Measurements from ENCODE around the gene ARL17B. TPM values are rescaled to one million over a fixed set of nuclear protein-coding genes. Genes with fewer than 3 reads are reported as not detected.
"Not testable (repeated sequence)": the region's sequence is repeated elsewhere in the genome, so short reads cannot be mapped to it uniquely, and the experiment has no call there.

Gene ARL17B
- total RNA-seq (2014; rRNA removed; shearing (Covaris generic)), result 13.1 and 18.1 TPM in 2 replicates

DNA sequence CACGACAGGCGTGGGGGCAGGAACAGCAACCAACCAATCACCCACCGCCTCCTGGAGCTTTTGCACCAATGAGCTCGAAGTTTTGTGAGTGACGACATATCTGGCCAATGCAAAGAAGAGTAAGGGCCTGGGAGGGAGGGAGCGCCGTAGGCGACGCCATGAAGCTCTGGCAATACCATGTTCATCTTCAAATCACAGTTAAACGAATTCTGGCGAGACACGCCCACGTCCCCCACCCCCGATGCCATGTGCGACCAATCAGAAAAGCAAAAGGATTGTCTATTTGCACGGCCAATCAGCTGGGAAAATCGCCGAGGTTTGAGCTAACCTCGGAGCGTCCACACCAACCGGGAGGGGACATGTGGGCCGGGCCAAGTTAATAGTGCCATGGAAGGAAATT lies at the start of gene ARL17B:
Gene ARL17B, minus strand, starts transcription at position 12 of the 400 bp plus-strand sequence. CDS start 3,369 bp downstream, outside the sequence.
- DNase-seq (ENCODE audit: low read depth), result not testable (repeated sequence)

DNA sequence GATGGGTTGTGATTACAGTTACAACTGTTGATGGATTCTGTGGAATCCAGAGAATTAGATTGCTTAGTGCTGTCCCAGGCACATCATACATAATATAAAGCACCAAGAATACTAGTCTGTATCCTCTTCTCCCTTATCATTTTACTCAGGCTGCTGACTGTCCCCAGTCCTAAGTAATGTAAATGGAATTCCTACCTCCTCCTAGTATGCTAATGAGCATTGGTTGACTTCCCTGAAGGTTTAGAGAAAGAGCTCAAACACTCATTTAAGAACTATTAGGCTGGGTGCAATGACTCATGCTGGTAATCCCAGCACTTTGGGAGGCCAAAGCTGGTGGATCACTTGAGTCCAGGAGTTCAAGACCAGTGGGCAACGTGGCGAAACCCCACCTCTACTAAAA lies 48.3 kb upstream of the ARL17B start:
- DNase-seq (ENCODE audit: low read depth), result not testable (repeated sequence)

DNA sequence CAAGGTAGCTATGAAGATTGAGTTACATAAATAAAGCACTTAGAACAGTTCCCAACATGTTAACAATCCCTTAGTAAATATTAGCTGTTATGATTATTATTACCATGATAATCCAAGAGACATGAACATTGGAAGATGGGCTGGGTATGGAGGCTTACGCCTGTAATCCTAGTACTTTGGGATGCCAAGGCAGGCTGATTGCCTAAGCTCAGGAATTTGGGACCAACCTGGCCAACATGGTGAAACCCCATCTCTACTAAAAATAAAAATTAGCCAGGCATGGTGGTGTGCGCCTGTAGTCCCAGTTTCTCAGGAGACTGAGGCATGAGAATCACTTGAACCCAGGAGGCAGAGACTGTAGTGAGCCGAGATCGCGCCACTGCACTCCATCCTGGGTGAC lies 45.6 kb upstream of the ARL17B start:
- DNase-seq (ENCODE audit: low read depth), result not testable (repeated sequence)

DNA sequence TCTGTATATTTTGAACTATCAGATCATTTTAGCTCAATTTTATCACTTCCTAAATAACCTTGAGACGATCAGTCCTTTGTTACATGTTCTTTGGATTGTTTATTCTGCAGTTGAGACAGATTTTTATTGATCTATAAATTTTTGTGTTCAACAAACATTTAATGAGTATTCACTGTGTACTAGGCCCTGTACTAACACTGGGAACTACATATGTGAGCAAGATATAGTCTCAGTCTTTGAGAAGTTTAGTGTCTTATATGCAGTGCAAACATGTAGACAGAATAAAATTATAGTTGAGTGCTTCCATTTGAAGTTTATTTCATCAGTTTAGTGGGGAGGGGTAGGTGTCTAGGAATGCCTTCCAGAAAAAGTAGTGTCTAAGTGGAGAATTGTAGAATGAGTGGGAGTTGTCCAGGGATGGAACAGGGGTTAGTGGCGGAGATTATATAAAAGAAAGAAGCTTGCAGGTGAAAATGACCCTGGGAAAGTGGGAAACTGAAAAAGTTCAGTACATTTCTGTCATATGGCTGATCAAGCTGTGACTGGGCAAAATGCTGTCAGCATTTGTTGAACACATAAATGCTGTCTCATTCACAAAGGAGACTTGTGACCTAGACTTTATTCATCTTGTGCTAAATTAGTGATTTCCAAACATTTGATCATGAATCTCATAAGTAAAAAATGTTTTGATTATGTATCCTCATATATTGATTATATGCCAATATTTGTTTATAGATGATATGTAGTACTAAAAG lies 39.6 kb upstream of the ARL17B start:
- DNase-seq (ENCODE audit: low read depth), result not testable (repeated sequence)

DNA sequence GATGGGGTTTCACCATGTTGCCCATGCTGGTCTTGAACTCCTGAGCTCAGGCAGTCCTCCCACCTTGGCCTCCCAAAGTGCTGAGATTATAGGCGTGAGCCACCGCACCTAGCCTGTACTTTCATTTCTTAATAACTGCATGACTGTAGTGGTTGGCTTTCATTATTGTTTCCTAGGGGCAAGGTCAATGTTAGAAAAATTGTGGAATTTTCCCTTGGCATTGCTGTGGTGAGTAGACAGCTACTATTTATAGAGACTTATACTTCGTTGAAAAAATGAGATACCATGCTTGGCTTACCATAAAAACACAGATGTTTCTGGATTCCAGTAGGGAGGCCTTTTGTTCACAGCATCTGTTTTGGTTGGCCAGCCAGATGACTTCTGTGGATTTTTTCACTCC lies 39.0 kb upstream of the ARL17B start:
- DNase-seq (ENCODE audit: low read depth), result not testable (repeated sequence)

DNA sequence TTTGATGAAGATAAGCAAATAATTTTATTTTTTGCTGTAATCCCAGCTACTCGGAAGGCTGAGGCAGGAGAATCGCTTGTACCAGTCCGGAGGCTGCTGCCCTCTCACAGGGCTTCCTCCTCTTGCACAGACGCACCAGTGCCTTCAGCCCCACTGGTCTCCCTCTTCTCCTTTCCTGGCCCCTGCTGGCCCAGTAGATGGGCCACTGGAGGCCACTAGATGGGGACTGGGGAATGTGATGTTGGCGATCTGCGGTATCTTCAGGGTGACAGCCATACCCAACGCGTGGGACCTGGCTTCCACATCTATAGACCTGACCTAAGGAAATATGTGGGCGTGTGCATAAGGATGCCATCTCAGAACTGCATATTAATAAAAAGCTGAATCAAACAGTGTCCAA lies 38.4 kb upstream of the ARL17B start:
- DNase-seq (ENCODE audit: low read depth), result not testable (repeated sequence)

DNA sequence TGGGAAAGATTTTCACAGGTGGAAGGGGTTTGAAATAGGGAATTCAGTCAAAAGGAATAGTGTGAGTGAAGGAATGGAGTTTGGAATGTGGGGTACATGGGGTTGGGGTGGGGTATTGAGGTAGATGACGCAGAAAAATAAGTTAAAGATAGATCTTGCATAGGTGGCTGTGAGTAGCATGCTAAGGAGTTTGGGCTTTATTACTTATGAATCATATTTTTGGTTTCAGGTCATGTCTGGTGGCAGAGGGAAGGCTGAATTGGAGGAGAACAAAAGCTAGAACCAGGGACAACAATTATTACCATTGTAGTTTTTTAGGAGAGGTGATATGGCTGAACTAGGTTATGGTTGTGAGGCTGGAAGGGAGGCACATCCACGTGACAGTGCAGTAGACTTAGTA lies 34.7 kb upstream of the ARL17B start:
- DNase-seq (ENCODE audit: low read depth), result not testable (repeated sequence)

DNA sequence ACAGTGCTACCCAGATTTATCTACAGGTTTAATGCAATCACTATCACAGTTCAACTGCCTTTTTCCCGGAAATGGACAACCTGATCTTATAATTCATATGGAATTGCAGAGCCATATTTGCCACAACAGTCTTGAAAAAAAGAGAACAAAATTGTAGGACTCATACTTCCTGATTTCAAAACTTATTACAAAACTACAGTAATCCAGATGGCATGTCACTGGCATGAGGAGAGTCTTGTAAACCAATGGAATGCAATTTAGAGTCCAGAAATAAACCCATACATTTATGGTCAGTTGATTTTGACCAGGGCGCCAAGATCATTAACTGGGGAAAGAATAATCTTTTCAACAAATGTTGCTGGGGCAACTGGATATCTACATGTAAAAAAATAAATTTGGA lies 32.1 kb upstream of the ARL17B start:
- not testable (repeated sequence) for DNase-seq (ENCODE audit: low read depth)

DNA sequence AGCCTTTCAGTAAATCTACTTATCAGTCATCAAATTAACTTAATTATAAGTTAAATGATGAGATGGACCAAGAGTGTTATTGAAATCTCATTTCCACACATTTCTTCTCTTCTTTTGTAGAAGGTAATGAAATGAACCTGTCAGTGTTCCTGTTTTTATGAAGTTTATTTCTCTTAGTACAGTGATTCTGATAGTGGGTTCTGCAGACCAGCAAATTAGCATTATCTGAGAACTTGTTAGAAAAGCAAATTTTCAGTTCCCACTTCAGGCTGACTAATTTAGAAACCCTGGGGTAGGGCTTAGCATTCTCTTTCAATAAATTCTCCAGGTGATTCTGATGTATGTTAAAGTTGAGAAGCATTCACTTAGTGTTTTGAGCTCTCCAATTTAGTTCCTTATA lies 23.9 kb upstream of the ARL17B start:
- DNase-seq (ENCODE audit: low read depth), result not testable (repeated sequence)

DNA sequence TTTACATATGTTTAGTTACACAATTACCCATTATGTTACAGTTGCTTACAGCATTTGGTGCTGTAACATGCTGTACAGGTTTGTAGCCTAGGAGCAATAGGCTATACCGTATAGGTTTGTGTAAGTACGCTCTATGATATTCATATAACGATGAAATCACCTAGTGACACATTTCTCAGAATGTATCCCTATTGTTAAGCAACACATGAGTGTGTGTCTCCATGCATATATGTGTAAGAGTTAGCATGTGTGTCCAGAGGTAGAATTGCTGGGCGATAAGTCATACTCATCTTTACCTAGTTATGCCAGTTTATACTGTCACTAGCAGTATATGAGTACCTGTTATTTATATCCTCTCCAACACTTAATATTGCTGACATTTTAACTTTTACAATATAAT lies 21.6 kb upstream of the ARL17B start:
- not testable (repeated sequence) for DNase-seq (ENCODE audit: low read depth)

DNA sequence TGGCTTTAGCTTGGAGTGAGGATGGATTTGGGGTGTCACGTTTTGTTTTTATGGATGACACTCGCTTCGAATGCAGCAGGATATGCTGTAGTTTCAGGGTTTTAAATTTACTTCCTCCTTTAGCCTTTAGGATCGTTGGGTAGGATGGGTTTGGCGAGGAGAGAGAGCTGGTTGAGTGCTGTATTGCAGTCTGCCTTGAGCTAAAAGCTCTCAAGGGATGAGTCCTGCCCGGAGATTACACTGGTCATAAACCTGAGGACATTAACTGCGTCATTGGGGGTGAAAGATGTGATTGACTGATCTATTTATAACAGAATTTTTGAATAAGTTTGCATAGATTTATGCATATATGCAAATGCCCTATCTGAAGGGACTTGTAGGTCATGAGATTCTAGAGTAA lies 11.9 kb upstream of the ARL17B start:
- not testable (repeated sequence) for DNase-seq (ENCODE audit: low read depth)

DNA sequence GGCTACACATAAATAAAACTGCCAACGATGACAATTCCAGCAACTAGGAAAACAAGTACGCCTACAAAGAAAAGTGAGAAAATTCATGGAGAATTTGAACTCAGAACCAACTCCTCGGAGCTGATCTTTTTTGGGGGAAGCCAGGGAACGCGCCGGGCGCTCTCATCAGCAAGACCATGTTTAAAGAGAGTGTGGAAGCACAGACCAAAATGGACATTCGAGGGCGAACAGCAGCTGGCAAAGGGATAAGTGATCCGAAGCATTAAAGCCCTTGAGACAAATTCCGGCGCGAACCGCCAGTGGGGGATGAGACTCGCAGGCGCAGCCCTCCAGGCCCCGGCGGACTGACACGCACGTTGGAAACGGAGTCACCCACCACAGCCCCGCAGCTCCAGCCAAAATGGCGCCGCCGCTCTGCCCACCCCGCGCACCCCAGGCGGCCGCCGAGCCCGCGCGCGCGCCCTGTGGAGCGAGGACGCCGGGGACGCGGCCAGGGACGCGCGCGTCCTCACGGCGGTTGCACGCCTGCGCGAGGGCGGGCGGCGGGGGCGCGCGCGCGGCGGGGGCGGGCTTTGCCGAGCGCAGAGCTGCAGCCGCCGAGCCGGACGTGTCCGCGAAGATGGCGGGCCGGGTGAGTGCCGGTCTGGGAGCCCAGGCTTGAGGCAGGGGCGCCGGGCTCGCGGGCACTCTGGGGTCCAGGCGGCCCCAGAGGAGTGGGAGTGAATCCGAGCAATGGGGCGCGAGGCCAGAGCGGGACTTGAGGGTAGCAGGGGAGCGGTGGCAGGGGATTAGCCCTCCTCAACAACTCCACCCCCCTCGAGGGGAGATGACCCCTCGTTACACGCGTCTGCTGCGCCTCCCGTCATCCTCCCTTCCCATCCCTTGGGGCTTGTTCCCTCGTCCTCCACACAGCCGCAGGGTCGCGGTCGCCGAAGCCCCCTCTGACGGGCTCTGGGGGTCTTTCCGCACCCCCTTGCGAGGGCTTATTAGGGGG lies 11.0 kb upstream of the ARL17B start:
- not testable (repeated sequence) for DNase-seq (ENCODE audit: low read depth)

DNA sequence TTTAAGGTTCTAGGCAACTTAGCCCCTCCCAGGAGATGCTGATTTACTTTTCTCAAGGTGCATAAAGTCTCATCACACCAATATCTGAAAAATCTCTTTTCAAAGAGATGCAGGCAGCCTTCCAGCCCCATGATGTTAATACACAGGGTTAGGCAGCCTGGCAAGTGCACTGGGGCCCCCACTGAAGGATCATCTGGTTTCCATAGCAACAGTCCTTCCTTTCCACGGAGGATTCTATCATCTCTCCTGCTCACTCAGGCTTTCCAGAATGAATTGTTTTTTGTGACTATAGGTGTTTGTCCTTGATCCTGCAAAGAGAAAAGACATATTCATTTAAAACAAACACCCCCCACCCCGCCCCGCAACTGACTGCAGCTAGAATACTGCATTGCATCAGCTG lies 6.0 kb upstream of the ARL17B start:
- DNase-seq (ENCODE audit: low read depth), result not testable (repeated sequence)

DNA sequence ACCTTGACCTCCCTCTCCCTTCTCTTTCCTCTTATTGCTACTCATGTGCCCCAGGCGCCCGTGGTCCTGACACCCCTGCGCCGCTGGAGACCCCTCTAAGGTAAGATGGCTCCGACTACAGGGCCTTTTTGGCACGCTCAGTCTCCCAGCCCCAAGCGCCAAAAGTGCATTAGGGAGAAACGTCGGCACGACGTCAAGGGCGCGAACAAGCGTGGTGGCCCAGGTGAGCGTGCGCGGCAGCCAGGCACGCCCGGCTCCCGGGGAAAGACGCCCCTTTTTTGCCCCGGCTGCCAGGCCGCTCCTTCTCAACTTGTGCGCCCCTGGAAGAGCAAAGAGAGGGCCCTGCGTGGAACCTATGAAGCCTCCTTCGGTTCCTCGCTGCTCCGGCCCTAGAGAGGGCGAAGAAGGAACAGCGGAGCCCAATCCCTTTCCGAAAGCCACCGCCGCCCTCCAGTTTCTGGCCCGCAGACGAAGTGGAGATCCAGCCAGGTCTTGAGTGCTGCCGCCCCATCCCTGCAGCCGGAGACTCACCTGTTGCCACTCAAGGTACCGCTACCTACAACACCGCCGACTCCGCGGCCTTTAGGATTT lies 326 bp downstream of the ARL17B start:
- DNase-seq (ENCODE audit: low read depth), result not testable (repeated sequence)

DNA sequence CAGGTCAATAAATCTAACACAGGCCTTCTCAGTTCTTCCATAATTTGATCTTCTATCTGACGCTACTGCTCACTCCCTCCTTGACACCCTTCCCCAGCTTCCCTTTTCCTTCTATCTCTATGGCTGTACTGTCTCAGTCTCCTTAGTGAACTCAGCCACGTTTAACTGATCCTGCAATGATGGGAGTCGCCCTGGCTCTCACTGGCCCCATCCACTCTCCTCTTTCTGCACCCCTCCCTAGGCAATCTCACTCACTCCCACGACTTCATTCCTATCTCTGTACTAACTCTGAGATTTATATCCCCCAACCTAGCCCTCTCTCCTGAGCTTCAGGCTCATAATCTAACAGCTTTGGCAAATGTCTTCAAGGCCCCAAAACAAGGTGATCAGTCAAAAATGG lies 7.7 kb downstream of the ARL17B start:
- not testable (repeated sequence) for DNase-seq (ENCODE audit: low read depth)

DNA sequence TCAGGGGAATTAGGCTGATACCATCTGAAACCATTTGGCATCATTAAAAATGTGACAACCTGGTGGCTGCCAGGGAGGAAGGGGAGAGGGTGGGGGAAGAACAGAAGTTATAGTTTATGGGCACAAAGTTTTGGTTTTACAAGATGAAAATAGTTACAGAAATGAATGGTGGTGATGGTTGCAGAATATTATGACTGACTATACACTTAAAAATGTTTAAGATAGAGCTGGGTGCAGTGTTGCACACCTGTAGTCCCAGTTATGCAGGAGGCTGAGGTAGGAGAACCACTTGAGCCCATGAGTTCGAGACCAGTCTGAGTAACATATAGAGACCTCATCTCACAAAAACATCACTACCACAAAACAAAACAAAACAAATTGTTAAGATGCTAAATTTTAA lies 12.5 kb downstream of the ARL17B start:
- not testable (repeated sequence) for DNase-seq (ENCODE audit: low read depth)

DNA sequence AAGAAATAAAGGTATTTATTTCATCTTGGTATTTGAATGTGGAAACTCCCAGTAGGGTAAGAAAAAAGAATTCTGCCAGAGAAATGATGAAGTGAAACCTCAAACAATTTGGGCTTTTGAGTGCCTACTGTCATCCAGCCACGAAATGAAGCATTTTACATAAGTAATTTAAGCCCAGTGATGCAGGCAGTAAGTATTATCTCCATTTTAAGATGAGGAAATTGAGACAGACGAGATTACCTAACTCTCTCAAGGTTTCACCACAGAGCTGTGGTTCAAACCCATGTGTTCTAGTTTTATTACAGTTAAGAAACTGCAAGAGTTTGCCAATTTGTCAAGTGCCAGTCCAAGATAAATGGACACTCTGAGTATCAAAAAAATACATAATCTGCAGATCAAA lies 13.2 kb downstream of the ARL17B start:
- not testable (repeated sequence) for DNase-seq (ENCODE audit: low read depth)

DNA sequence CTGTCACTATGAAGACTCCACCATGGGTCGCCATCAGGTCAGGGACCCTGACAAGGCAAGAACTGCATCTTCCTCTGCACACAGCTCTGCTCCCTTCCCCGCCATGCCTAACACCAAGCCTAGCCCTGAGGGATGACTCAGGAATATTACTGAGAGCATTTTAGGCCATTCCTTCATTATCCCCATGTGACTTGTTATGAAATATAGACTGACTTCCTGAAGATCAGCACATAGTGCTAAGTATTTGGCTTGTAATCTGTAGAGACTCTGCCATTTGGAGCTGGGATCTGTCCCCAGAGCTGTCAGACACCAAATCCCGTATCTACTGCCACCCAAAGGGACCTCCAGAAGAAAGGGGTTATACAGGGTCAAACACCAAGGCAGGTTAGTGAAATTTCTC lies 19.4 kb downstream of the ARL17B start:
- DNase-seq (ENCODE audit: low read depth), result not testable (repeated sequence)

DNA sequence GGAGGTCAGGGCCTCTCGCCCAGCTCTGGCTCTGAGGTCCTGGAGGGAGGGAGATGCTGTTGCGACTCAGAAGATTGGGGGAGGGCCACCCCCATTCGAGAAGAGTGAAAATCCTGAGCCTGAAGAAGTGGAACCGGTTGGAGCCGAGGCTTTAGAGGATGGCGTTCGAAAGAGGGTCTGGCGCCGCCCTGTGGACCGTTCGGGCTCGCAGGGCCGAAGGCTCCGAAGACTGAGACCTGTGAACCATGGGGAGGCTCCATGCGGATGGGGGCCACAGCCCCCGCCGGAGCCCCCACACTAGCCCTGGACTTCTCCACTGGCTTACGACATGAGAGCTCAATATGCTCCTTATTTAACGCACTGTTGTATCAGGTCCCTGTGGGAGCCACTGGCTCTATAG lies 20.3 kb downstream of the ARL17B start:
- not testable (repeated sequence) for DNase-seq (ENCODE audit: low read depth)

DNA sequence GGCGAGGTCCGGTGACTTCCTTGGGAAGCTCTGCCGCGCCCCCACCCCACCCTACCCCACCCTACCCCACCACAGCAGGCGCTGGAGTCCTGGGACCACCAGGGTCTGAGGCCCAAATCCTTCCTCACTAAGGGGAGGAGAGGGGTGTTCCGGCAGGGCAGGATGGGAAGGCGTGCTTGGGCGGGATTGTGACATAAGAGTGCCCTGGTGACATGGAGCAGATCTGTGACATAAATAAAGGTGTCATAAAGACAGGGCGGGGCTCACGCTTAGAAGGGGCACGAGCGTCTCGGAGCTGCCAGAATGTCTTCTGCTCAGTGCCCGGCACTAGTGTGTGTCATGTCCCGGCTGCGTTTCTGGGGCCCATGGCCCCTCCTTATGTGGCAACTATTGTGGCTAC lies 66.7 kb downstream of the ARL17B start, which contains the start of gene LRRC37A:
Gene LRRC37A, plus strand, starts transcription at position 301 of the 400 bp plus-strand sequence. Its CDS starts 3 bp downstream, at position 304.
- not testable (repeated sequence) for DNase-seq (ENCODE audit: low read depth)

DNA sequence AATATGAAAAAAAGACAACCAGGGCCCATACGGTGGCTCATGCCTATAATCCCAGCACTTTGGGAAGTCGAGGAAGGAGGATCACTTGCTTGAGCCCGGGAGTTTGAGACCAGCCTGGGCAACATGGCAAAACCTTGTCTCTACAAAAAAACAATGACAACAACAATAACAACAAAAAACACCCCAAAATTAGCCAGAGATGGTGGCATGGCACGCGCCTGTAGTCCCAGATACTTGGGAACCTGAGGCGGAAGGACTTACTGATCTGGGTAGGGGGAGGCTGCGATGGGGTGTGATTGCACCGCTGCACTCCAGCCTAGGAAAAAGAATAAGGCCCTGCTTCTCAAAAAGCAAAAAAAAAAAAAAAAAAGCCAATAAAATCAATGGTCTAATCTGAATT lies 69.9 kb downstream of the ARL17B start:
- DNase-seq (ENCODE audit: low read depth), result not testable (repeated sequence)
